ENCODE results near the gene KCNK7. TPM values are rescaled to one million over a fixed set of nuclear protein-coding genes. Genes with fewer than 3 reads are reported as not detected.

KCNK7 gene
- total RNA-seq, 4 donors from 2014 or later, result 1.1 to 1.7 (median 1.5) TPM; not detected in 1

- no peak for TF ChIP-seq CTCF (IDR thresholded peaks at IDR 0.05)
- ATAC-seq (ENCODE audit: low FRiP score), result no peak
- no peak for DNase-seq (ENCODE audit: low spot score)
Measured at GRCh38 chr11:65563601-65564000, 32.0 kb downstream of the KCNK7 start.

GRCh38 chr11:65562788-65563187 is 32.8 kb downstream of the KCNK7 start:
- ATAC-seq (ENCODE audit: low FRiP score) (no peak), DNase-seq (ENCODE audit: low spot score) (no peak)
- no peak for TF ChIP-seq CTCF (IDR thresholded peaks at IDR 0.05)

GRCh38 chr11:65562020-65562419 is 33.6 kb downstream of the KCNK7 start:
- no peak for DNase-seq (ENCODE audit: low spot score)
- TF ChIP-seq CTCF (IDR thresholded peaks at IDR 0.05), result no peak
- ATAC-seq (ENCODE audit: low FRiP score), result no peak

GRCh38 chr11:65560555-65561418 is 34.8 kb downstream of the KCNK7 start:
- no peak for TF ChIP-seq CTCF (IDR thresholded peaks at IDR 0.05)
- peak; percentile 23 for ATAC-seq (ENCODE audit: low FRiP score)
- DNase-seq (ENCODE audit: low spot score), result no peak

- ATAC-seq (ENCODE audit: low FRiP score), result peak; percentile 31
- no peak for TF ChIP-seq CTCF (IDR thresholded peaks at IDR 0.05)
- DNase-seq (ENCODE audit: low spot score), result no peak
Measured at GRCh38 chr11:65559951-65560537, 35.6 kb downstream of the KCNK7 start.

- no peak for TF ChIP-seq CTCF (IDR thresholded peaks at IDR 0.05)
- DNase-seq (ENCODE audit: low spot score), result no peak
- no peak for ATAC-seq (ENCODE audit: low FRiP score)
Measured at GRCh38 chr11:65559535-65559934, 36.1 kb downstream of the KCNK7 start.
